H1 (cell line): ENCODE measurements around the gene ZSCAN4. TPM values are rescaled to one million over a fixed set of nuclear protein-coding genes. Genes with fewer than 3 reads are reported as not detected.

ENCODE experiments used
- CTCF ChIA-PET: fragments of 300-600 bp; sonication (Branson Sonifier 250); formaldehyde crosslinking; loops from one replicate; lab custom pipeline; 2021; ENCODE audit not compliant: partially characterized antibody; lab: Charles Lee
- POLR2A ChIA-PET: fragments of 300-600 bp; sonication (Branson Sonifier 250); formaldehyde crosslinking; loops from one replicate; lab custom pipeline; 2021; ENCODE audit warnings: inconsistent platforms; ENCODE audit not compliant: partially characterized antibody; lab: Charles Lee
- DNase-seq, 2 experiments: peaks; one replicate each; pipeline versions ENCODE4 v3.0.0 to v3.0.0-alpha.2; 2010 to 2022; ENCODE audit warnings: low spot score in 2 of 2, low read depth in 1 of 2, mixed read lengths in 1 of 2
- FAIRE-seq: peaks from 2 replicates; lab custom pipeline; 2011; peaks lifted over from hg19 to GRCh38; lab: Jason Lieb, UNC
- H2AFZ ChIP-seq: 2 replicates; pipeline ENCODE4 v1.8.1; 2012; ENCODE audit warnings: low read length, inconsistent platforms
- H2AK5ac ChIP-seq: 2 replicates; pipeline ENCODE4 v1.6.1; 2013; ENCODE audit warnings: low read depth, low read length
- H2BK120ac ChIP-seq: replicated peaks from 2 replicates; pipeline ENCODE3; 2013; ENCODE audit warnings: low read depth, low read length, inconsistent platforms
- H2BK12ac ChIP-seq: 2 replicates; pipeline ENCODE4 v1.6.1; 2013; ENCODE audit warnings: low read depth, low read length
- H2BK15ac ChIP-seq: 2 replicates; pipeline ENCODE4 v1.6.1; 2013; ENCODE audit warnings: low read length
- H2BK20ac ChIP-seq: 2 replicates; pipeline ENCODE4 v1.6.1; 2013; ENCODE audit warnings: low read length
- H2BK5ac ChIP-seq: 2 replicates; pipeline ENCODE4 v1.6.1; 2013; ENCODE audit warnings: low read depth, low read length
- H3K14ac ChIP-seq: 2 replicates; pipeline ENCODE4 v1.6.1; 2013; ENCODE audit warnings: inconsistent platforms; ENCODE audit not compliant: insufficient read length
- H3K18ac ChIP-seq: 2 replicates; pipeline ENCODE4 v1.6.1; 2013; ENCODE audit warnings: low read length; ENCODE audit errors: extremely low read depth
- H3K23ac ChIP-seq: 2 replicates; pipeline ENCODE4 v1.6.1; 2013; ENCODE audit warnings: inconsistent platforms; ENCODE audit not compliant: insufficient read length
- H3K23me2 ChIP-seq: 2 replicates; pipeline ENCODE4 v1.6.1; 2013; ENCODE audit warnings: low read depth, low read length
- H3K27ac ChIP-seq: 2 replicates; pipeline ENCODE4 v1.6.1; 2011; ENCODE audit warnings: low read depth, low read length, inconsistent platforms
- H3K27me3 ChIP-seq, 4 experiments: replicated peaks in 1 of 4; 1 replicate in 1 of 4; 2 replicates in 3 of 4; pipeline versions ENCODE4 v1.6.1 to v1.8.1; 2011 to 2013; ENCODE audit warnings: low read length in 3 of 4, mild to moderate bottlenecking in 3 of 4, inconsistent platforms in 2 of 4, mixed read lengths in 2 of 4, moderate library complexity in 1 of 4; ENCODE audit not compliant: control insufficient read depth in 3 of 4, insufficient read depth in 3 of 4; ENCODE audit errors: extremely low read depth in 1 of 4
- H3K36me3 ChIP-seq, 4 experiments: 2 replicates each; pipeline versions ENCODE4 v1.6.1 to v1.8.1; 2011 to 2013; ENCODE audit warnings: mild to moderate bottlenecking in 4 of 4, low read length in 3 of 4, moderate library complexity in 2 of 4, control low read depth in 1 of 4, inconsistent platforms in 1 of 4; ENCODE audit not compliant: insufficient read depth in 4 of 4, control insufficient read depth in 2 of 4
- H3K4ac ChIP-seq: replicated peaks from 2 replicates; pipeline ENCODE3; 2013; ENCODE audit warnings: low read length, low read depth, mixed read lengths, inconsistent platforms; ENCODE audit not compliant: insufficient read length
- H3K4me1 ChIP-seq, 4 experiments: replicated peaks in 1 of 4; 1 replicate in 1 of 4; 2 replicates in 3 of 4; pipeline versions ENCODE4 v1.6.1 to v1.8.1; 2011 to 2013; ENCODE audit warnings: low read length in 3 of 4, inconsistent platforms in 2 of 4, mixed read lengths in 1 of 4; ENCODE audit not compliant: insufficient read depth in 4 of 4, control insufficient read depth in 3 of 4
- H3K4me2 ChIP-seq, 2 experiments: 2 replicates each; pipeline versions ENCODE4 v1.6.1 to v1.8.1; 2011 to 2013; ENCODE audit warnings: low read depth in 2 of 2, low read length in 2 of 2, control low read depth in 1 of 2, inconsistent platforms in 1 of 2, mild to moderate bottlenecking in 1 of 2; ENCODE audit not compliant: insufficient read depth in 1 of 2
- H3K4me3 ChIP-seq, 4 experiments: fragments of 200-600, 300-600 bp in 1 of 4; sonication (generic), shearing (Covaris generic), sonication (Bioruptor Twin) in 1 of 4; 2 replicates each; pipeline versions ENCODE4 v1.5.1 to v1.8.1; 2011 to 2016; ENCODE audit warnings: low read length in 4 of 4, low read depth in 3 of 4, control low read depth in 2 of 4, inconsistent platforms in 2 of 4, mild to moderate bottlenecking in 2 of 4, mixed read lengths in 1 of 4, moderate library complexity in 1 of 4; ENCODE audit not compliant: insufficient read depth in 2 of 4; ENCODE audit errors: extremely low read depth in 1 of 4
- H3K56ac ChIP-seq: replicated peaks from 2 replicates; pipeline ENCODE3; 2013; ENCODE audit warnings: low read depth, mild to moderate bottlenecking, mixed read lengths, low read length, inconsistent platforms; ENCODE audit not compliant: insufficient read length
- H3K79me1 ChIP-seq: 2 replicates; pipeline ENCODE4 v1.6.1; 2013; ENCODE audit warnings: low read depth, low read length, control low read depth
- H3K79me2 ChIP-seq, 2 experiments: 2 replicates each; pipeline versions ENCODE4 v1.6.1 to v1.8.1; 2012 to 2013; ENCODE audit warnings: low read length in 2 of 2, mild to moderate bottlenecking in 2 of 2, inconsistent platforms in 1 of 2; ENCODE audit not compliant: insufficient read depth in 2 of 2, control insufficient read depth in 1 of 2
- H3K9ac ChIP-seq, 4 experiments: replicated peaks in 1 of 4; 1 replicate in 1 of 4; 2 replicates in 3 of 4; pipeline versions ENCODE4 v1.6.1 to v1.8.1; 2011 to 2013; ENCODE audit warnings: low read depth in 3 of 4, low read length in 3 of 4, control low read depth in 2 of 4, mild to moderate bottlenecking in 2 of 4, moderate library complexity in 2 of 4, inconsistent platforms in 1 of 4; ENCODE audit errors: extremely low read depth in 1 of 4
- H3K9me3 ChIP-seq, 2 experiments: 2 replicates each; pipeline versions ENCODE4 v1.6.1 to v1.8.1; 2012 to 2013; ENCODE audit warnings: mild to moderate bottlenecking in 2 of 2, moderate library complexity in 2 of 2, control low read depth in 1 of 2, inconsistent platforms in 1 of 2, low read depth in 1 of 2, low read length in 1 of 2, mixed read lengths in 1 of 2; ENCODE audit not compliant: insufficient read depth in 2 of 2
- H4K20me1 ChIP-seq, 2 experiments: replicated peaks in 1 of 2; 2 replicates each; pipeline versions ENCODE3 to v1.8.1; 2011 to 2013; ENCODE audit warnings: inconsistent platforms in 2 of 2, low read length in 2 of 2, mild to moderate bottlenecking in 1 of 2; ENCODE audit not compliant: insufficient read depth in 2 of 2, control insufficient read depth in 1 of 2
- H4K5ac ChIP-seq: 2 replicates; pipeline ENCODE4 v1.6.1; 2013; ENCODE audit warnings: low read length, low read depth, mixed read lengths, inconsistent platforms; ENCODE audit not compliant: insufficient read length
- H4K8ac ChIP-seq: 2 replicates; pipeline ENCODE4 v1.8.0; 2013; ENCODE audit warnings: mild to moderate bottlenecking, moderate library complexity, low read length, inconsistent platforms; ENCODE audit not compliant: insufficient read depth; ENCODE audit errors: extremely low read depth
- H4K91ac ChIP-seq: replicated peaks from 2 replicates; pipeline ENCODE3; 2013; ENCODE audit warnings: low read length, mixed read lengths, inconsistent platforms; ENCODE audit not compliant: insufficient read length
- ASH2L ChIP-seq: fragments of 200-600, 300-600 bp; sonication (generic); IDR thresholded peaks from one replicate; pipeline ENCODE4 v1.7.1; 2017; ENCODE audit warnings: low read length
- HDAC2 ChIP-seq, 2 experiments: fragments of 300-600 bp in 1 of 2; sonication (generic) in 1 of 2; IDR thresholded peaks; 2 replicates each; pipeline ENCODE4 v1.6.1; 2011 to 2012; ENCODE audit warnings: low read depth in 2 of 2, low read length in 2 of 2, mild to moderate bottlenecking in 2 of 2, moderate library complexity in 2 of 2, borderline replicate concordance in 1 of 2, inconsistent platforms in 1 of 2
- HDAC6 ChIP-seq: IDR thresholded peaks from one replicate; pipeline ENCODE4 v1.7.1; 2012; ENCODE audit warnings: low read depth, mild to moderate bottlenecking, inconsistent platforms, low read length, moderate library complexity
- KDM1A ChIP-seq: fragments of 200-600, 300-600 bp; sonication (generic); IDR thresholded peaks from 2 replicates; pipeline ENCODE4 v1.7.1; 2016; ENCODE audit warnings: mild to moderate bottlenecking, low read length, borderline replicate concordance
- KDM5A ChIP-seq: fragments of 200-600 bp; IDR thresholded peaks from 2 replicates; pipeline ENCODE4 v1.7.1; 2012; ENCODE audit warnings: mild to moderate bottlenecking, low read length, inconsistent platforms, mixed read lengths
- RBBP5 ChIP-seq: IDR thresholded peaks from 2 replicates; pipeline ENCODE4 v1.7.1; 2012; ENCODE audit warnings: low read depth, mild to moderate bottlenecking, inconsistent platforms, low read length, moderate library complexity, borderline replicate concordance
- SAP30 ChIP-seq: fragments of 300-600 bp; sonication (generic); IDR thresholded peaks from 2 replicates; pipeline ENCODE4 v1.7.1; 2012; ENCODE audit warnings: low read length, moderate library complexity, mild to moderate bottlenecking, inconsistent platforms; ENCODE audit not compliant: insufficient read depth, insufficient replicate concordance
- SIN3A ChIP-seq, 2 experiments: IDR thresholded peaks in 1 of 2; conservative IDR thresholded peaks in 1 of 2; 2 replicates each; pipeline ENCODE4 v1.6.1; 2011 to 2012; ENCODE audit warnings: low read length in 2 of 2, improper control_type of control experiment in 1 of 2, low read depth in 1 of 2, mild to moderate bottlenecking in 1 of 2
- WGBS, 2 experiments: shearing (Covaris generic) in 1 of 2; methylation state at CpG; one replicate each; pipeline versions ENCODE4 v1.1.6 to v1.1.7; 2013 to 2015; ENCODE audit warnings: low lambda C conversion rate in 2 of 2, mixed read lengths in 2 of 2, inconsistent platforms in 1 of 2, low coverage in 1 of 2, missing lambda C conversion rate in 1 of 2; ENCODE audit not compliant: insufficient replicate concordance in 2 of 2, insufficient coverage in 1 of 2, insufficient read length in 1 of 2; ENCODE audit errors: extremely low coverage in 1 of 2, missing lambda C conversion rate in 1 of 2; 5-methylcytosine and 5-hydroxymethylcytosine counted together
- polyA plus RNA-seq, 7 experiments: library from polyadenylated mRNA; depleted of rRNA in 3 of 7; stranded (reverse) in 5 of 7; unstranded in 2 of 7; fragments of >200 nt in 5 of 7; fragments of 200-250 nt in 2 of 7; gene quantifications; 1 replicate in 5 of 7; 2 replicates in 1 of 7; 4 replicates in 1 of 7; pipeline versions ENCODE4 v1.2.1 to v1.2.3, GENCODE V29; 2011 to 2013; ENCODE audit warnings: missing spikeins in 2 of 7, mixed read lengths in 2 of 7
- total RNA-seq: library from RNA; stranded (reverse); fragmentation: NEBNext Ultra II Directional; extraction: Animal tissue kit (Norgen Biotek cat#: 25700); gene quantifications from 2 replicates; pipeline ENCODE4 v1.2.1, GENCODE V29; 2021

Gene ZSCAN4
- total and polyA plus RNA-seq, 2 of the 8 experiments (the other 6 are each of a cell fraction or from before 2014, with no cell fraction given) = not detected

- Histone ChIP-seq H3K4me1 (peaks cover 0 to 2% (median 0%) of the 10 kb centered on the region in 4 experiments; a peak in 1 of 7 replicates), H3K27me3 (peaks cover 0 to 9% (median 0%) of the 10 kb centered on the region in 4 experiments; a peak in 4 of 7 replicates), H3K4me2 (peak overlapping the region; percentile 78 to 100), H3K4me3 (peak overlapping the region; percentile 91 to 99 (median 95)), H2BK12ac (no peak overlapping the region), H3K18ac (no peak overlapping the region; the same call in 1 of the 2 replicates), H3K79me1 (peaks cover 21% of the 10 kb centered on the region), H3K27ac (peak overlapping the region; percentile 61), H4K20me1 (no peaks in the 10 kb centered on the region), H2BK5ac (peak overlapping the region; percentile 55; the same call in 1 of the 2 replicates), H3K14ac (no peak overlapping the region), H2BK15ac (no peak overlapping the region), H3K56ac (peak overlapping the region; percentile 80), H3K79me2 (peaks cover 53 to 55% of the 10 kb centered on the region in 2 experiments), H3K9ac (peak overlapping the region; percentile 94 to 97 (median 95)), H3K23ac (no peak overlapping the region), H3K9me3 (peaks cover 40 to 44% of the 10 kb centered on the region in 2 experiments), H2BK120ac (no peak overlapping the region), H3K36me3 (peaks cover 23 to 45% (median 40%) of the 10 kb centered on the region in 4 experiments; a peak in 7 of 8 replicates), H4K8ac (peak overlapping the region; percentile 99), H4K5ac (peak overlapping the region; percentile 26), H2AK5ac (no peak overlapping the region), H3K23me2 (no peaks in the 10 kb centered on the region; the same call in 1 of the 2 replicates), H4K91ac (peak overlapping the region; percentile 94), H3K4ac (peak overlapping the region; percentile 45), H2AFZ (no peak overlapping the region), H2BK20ac (no peak overlapping the region)
- ChIA-PET CTCF (interaction anchor here (0.5 to 2.3 kb wide), 11 partner anchors 10 to 489 kb away, joined by 3 to 9 read pairs (median 4); partner anchors contain the start of gene ZNF154), POLR2A (interaction anchor here (0.6 to 2.7 kb wide), 29 partner anchors 8 to 472 kb away, joined by 3 to 41 read pairs (median 5); partner anchors contain the start of genes ZIK1, ZNF134, ZNF154 and ZNF211)
- TF ChIP-seq HDAC2 (IDR thresholded peaks at IDR 0.05; ENCODE audit: borderline replicate concordance in 1 of 2, low read depth in 2 of 2, low read length in 2 of 2) (0 out of 4 replicates have a peak, but pooled peaks of 1 of the 2 experiments have one; percentile 8), KDM1A (no peak), SIN3A (conservative IDR thresholded peaks at IDR 0.05 in 1 of 2, IDR thresholded peaks at IDR 0.05 in 1 of 2; ENCODE audit: low read depth in 1 of 2, low read length in 2 of 2) (peak in 1 of 2 experiments; percentile 20; a peak in 1 of 4 replicates), ASH2L (peak; percentile 44), KDM5A (peak; percentile 13; the same call in 1 of the 2 replicates), SAP30 (peak; percentile 66), RBBP5 (0 out of 2 replicates have a peak, but pooled peaks have one; percentile 6), HDAC6 (no peak)
- DNase-seq (no peak), FAIRE-seq (no peak)
- WGBS, 2 experiments = 6% methylated on average over 19 of the region's 19 CpGs; no CpG with 5 or more reads in 1 of the 2 experiments
Measured at GRCh38 chr19:57682226-57682766, 13.6 kb downstream of the ZSCAN4 start.
